Peyer's patch (tissue), 4 donors: Measurements from ENCODE around the gene TRMT10C. TPM values are rescaled to one million over a fixed set of nuclear protein-coding genes. Genes with fewer than 3 reads are reported as not detected.

Experiments used
- DNase-seq, 3 donors: peaks; one replicate each; pipeline ENCODE4 v3.0.0-alpha.2; 2017 to 2019
- H3K27ac ChIP-seq, 4 donors: fragments of 200-600 bp; sonication (generic); one replicate each; pipeline ENCODE4 v1.5.1; 2016 to 2019
- H3K27me3 ChIP-seq, 2 donors: fragments of 200-600 bp; sonication (generic); one replicate each; pipeline ENCODE4 v1.5.1; 2019
- H3K36me3 ChIP-seq, 3 donors: fragments of 200-600 bp; sonication (generic); one replicate each; pipeline ENCODE4 v1.5.1; 2016 to 2019
- H3K4me1 ChIP-seq, 4 donors: fragments of 200-600 bp; sonication (generic); one replicate each; pipeline ENCODE4 v1.5.1; 2016 to 2019
- H3K4me3 ChIP-seq, 4 donors: fragments of 200-600 bp; sonication (generic); 1 replicate in 3 of 4; 2 replicates in 1 of 4; pipeline ENCODE4 v1.5.1; 2016 to 2019; ENCODE audit warnings: mild to moderate bottlenecking in 1 of 4
- H3K9me3 ChIP-seq, 4 donors: fragments of 200-600 bp; sonication (generic); one replicate each; pipeline ENCODE4 v1.5.1; 2016 to 2019; ENCODE audit warnings: mild to moderate bottlenecking in 1 of 4
- POLR2A ChIP-seq, 2 donors: fragments of 450-650 bp; IDR thresholded peaks; one replicate each; pipeline ENCODE4 v1.5.1; 2017; ENCODE audit warnings: antibody characterized with exemption in 2 of 2, mild to moderate bottlenecking in 2 of 2, moderate library complexity in 2 of 2
- total RNA-seq, 4 donors: library from RNA; depleted of rRNA; stranded (reverse); fragments of >200 nt; gene quantifications; one replicate each; pipeline ENCODE4 v1.1.0, GENCODE V29; 2016
- TF ChIP-seq, protein P1 (sequence below), 6 experiments: fragments of 450-650 bp in 4 of 6; fragments of 200-600 bp in 2 of 6; sonication (generic) in 1 of 6; IDR thresholded peaks; one replicate each; pipeline ENCODE4 v1.5.1; 2017 to 2019; ENCODE audit warnings: antibody characterized with exemption in 6 of 6, mild to moderate bottlenecking in 3 of 6, moderate library complexity in 1 of 6

The TRMT10C gene
- total RNA-seq, 4 donors from 2014 or later: 8.5 to 28.9 (median 13.1) TPM

DNA sequence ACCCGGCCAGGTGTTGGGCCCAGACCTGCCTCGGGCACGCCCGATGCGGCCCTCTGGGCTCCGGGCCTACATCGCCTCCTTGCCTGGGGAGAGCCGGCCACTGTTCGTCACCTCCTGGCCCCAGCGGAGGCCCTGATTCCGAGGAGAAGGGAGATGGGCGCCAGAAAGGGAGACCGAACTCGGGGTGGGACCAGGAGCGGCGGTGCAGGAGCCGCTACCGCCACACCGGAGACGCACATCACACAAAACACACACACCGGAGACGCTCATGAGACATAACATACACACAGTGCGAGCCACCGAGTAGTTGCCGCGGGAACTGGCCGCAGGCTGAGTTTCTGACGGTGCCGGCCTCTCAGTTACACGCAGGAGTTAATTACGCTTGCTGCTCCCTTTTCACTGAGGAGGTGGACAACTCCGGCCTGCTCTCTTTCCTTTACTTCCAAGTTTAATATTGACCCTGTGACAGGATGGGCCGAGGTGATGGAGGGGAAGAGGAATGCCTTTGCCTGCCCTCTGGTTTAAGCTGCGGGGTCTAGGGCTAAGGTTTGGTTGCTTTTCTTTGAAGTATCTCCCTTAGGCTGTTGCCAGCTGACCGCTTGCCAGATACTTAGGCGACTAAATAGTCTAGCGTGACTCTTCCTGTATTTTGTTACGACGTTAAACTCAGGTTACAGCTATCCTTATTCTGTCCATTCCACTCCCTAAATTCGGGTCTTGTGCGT is 12.9 kb downstream of the TRMT10C start:
- H3K4me1 ChIP-seq: peaks cover 0 to 27% (median 4%) of the 10 kb centered on the region in 4 donors
- H3K4me3 ChIP-seq: peak overlapping the region; percentile 70 to 92 (median 84)
- TF ChIP-seq, protein P1, sequence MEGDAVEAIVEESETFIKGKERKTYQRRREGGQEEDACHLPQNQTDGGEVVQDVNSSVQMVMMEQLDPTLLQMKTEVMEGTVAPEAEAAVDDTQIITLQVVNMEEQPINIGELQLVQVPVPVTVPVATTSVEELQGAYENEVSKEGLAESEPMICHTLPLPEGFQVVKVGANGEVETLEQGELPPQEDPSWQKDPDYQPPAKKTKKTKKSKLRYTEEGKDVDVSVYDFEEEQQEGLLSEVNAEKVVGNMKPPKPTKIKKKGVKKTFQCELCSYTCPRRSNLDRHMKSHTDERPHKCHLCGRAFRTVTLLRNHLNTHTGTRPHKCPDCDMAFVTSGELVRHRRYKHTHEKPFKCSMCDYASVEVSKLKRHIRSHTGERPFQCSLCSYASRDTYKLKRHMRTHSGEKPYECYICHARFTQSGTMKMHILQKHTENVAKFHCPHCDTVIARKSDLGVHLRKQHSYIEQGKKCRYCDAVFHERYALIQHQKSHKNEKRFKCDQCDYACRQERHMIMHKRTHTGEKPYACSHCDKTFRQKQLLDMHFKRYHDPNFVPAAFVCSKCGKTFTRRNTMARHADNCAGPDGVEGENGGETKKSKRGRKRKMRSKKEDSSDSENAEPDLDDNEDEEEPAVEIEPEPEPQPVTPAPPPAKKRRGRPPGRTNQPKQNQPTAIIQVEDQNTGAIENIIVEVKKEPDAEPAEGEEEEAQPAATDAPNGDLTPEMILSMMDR (IDR thresholded peaks at IDR 0.05): no peak
- TF ChIP-seq POLR2A (IDR thresholded peaks at IDR 0.05): no peak
- peaks cover 0 to 5% (median 0%) of the 10 kb centered on the region in 3 donors for H3K36me3 ChIP-seq
- no peaks in the 10 kb centered on the region for H3K9me3 ChIP-seq
- DNase-seq: peak in 2 of 3 donors; percentile 40 to 57
- no peaks in the 10 kb centered on the region for H3K27me3 ChIP-seq
- H3K27ac ChIP-seq: peak overlapping the region; percentile 91 to 99 (median 96)

DNA sequence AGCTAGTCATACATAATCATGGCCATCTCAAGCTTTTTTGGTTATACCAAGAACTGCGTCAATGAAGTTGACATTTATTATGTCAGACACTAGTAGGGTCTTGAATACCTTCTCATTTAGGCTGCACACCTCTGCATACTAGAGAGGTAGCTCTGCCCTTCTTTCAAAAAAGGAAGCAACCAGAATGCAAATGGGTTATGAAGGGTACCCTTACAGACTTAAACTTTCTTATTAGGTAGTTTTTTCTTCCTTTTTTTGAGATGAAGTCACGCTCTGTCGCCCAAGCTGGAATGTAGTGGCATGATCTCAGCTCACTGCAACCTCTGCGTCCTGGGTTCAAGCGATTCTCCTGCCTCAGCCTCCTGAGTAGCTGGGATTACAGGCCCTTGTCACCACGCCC is 15.6 kb downstream of the TRMT10C start:
- TF ChIP-seq POLR2A (IDR thresholded peaks at IDR 0.05): no peak
- TF ChIP-seq, protein P1 (IDR thresholded peaks at IDR 0.05): no peak
- peaks cover 0 to 20% (median 0%) of the 10 kb centered on the region in 3 donors for H3K36me3 ChIP-seq
- no peak overlapping the region for H3K27ac ChIP-seq
- no peak for DNase-seq
- peaks cover 0 to 27% (median 4%) of the 10 kb centered on the region in 4 donors for H3K4me1 ChIP-seq
- no peak overlapping the region for H3K4me3 ChIP-seq
- H3K27me3 ChIP-seq: no peaks in the 10 kb centered on the region
- H3K9me3 ChIP-seq: no peaks in the 10 kb centered on the region

DNA sequence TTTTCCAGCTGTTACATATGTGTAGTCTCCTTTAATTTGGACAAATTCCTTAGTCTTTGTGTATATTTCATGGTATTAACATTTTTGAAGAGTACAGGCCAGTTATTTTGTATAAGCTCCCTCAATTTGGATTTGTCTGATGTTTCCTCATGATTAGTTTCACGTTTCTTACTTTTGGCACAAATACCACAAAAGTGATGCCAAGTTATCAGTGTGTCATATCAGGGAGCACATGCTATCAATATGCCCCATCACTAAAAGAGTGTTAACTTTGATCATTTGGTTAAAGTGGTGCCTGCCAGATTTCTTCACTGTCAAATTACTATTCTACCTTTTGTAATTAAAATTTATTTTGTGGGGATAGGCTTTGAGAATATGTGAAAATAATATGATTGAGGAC is 26.9 kb downstream of the TRMT10C start:
- H3K9me3 ChIP-seq: no peaks in the 10 kb centered on the region
- DNase-seq: no peak
- H3K27me3 ChIP-seq: no peaks in the 10 kb centered on the region
- H3K4me3 ChIP-seq: no peak overlapping the region
- H3K36me3 ChIP-seq: peaks cover 0 to 73% (median 0%) of the 10 kb centered on the region in 3 donors
- no peaks in the 10 kb centered on the region for H3K4me1 ChIP-seq
- H3K27ac ChIP-seq: no peak overlapping the region
- TF ChIP-seq, protein P1 (IDR thresholded peaks at IDR 0.05): no peak
- TF ChIP-seq POLR2A (IDR thresholded peaks at IDR 0.05): no peak

DNA sequence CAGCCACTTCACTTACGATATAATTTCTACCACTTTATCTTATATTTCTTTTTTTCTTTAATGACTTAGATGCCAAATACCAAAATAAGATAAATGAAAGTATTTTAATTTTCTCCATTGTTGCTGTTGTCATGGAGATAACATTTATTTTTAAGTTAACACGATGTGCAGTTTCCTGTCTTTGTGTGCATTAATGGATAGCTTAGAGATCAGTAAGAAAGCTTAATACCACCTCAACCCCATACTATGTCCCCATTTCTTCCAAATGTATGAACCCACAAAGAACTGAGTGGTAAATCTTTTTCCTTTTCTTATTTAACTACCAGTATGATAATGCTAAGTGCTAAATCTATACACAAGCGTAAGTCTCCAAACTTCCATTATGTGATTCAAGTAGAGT is 29.4 kb downstream of the TRMT10C start:
- Histone ChIP-seq H3K4me1 (no peaks in the 10 kb centered on the region), H3K27me3 (no peaks in the 10 kb centered on the region), H3K4me3 (no peak overlapping the region), H3K36me3 (peaks cover 0 to 83% (median 0%) of the 10 kb centered on the region in 3 donors), H3K9me3 (no peaks in the 10 kb centered on the region), H3K27ac (no peak overlapping the region)
- DNase-seq: no peak
- TF ChIP-seq, protein P1 (IDR thresholded peaks at IDR 0.05): no peak
- TF ChIP-seq POLR2A (IDR thresholded peaks at IDR 0.05): no peak

DNA sequence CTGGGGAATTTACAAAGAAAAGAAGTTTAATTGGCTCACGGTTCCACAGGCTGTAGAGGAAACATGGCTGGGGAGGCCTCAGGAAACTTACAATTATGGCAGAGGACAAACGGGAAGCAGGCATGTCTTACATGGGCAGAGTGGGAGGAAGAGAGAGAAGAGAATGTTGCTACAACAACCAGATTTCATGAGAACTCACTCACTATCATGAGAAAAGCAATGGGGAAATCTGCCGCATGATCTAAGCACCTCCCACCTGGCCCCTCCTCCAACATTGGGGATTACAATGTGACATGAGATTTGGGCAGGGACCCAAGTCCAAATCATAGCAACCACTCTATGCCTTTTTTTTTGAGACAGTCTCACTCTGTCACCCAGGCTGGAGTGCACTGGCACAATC is 41.1 kb downstream of the TRMT10C start:
- TF ChIP-seq POLR2A (IDR thresholded peaks at IDR 0.05): no peak
- TF ChIP-seq, protein P1 (IDR thresholded peaks at IDR 0.05): no peak
- Histone ChIP-seq H3K27ac (no peak overlapping the region), H3K4me1 (no peaks in the 10 kb centered on the region), H3K4me3 (no peak overlapping the region), H3K36me3 (no peaks in the 10 kb centered on the region), H3K27me3 (no peaks in the 10 kb centered on the region), H3K9me3 (no peaks in the 10 kb centered on the region)
- DNase-seq: no peak
